ENCODE measurements around the gene MT1X. TPM values are rescaled to one million over a fixed set of nuclear protein-coding genes. Genes with fewer than 3 reads are reported as not detected.

MT1X gene
- polyA plus RNA-seq, 4 donors: 19.0 to 59.2 (median 30.2) TPM

Other genes with a start within 250 kb of the MT1X start
- 100 to 1,000 TPM; 116 to 146 (median 143) TPM for gene NUDT21, start 231.1 kb upstream of the MT1X start, polyA plus RNA-seq (ENCODE audit: insufficient read length in 4 of 4)
- 10 to 100 TPM; 36.8 to 42.5 (median 37.7) TPM for gene OGFOD1, start 230.9 kb upstream of the MT1X start, polyA plus RNA-seq (ENCODE audit: insufficient read length in 4 of 4)
- 100 to 1,000 TPM in 2 of 4 donors, 10 to 100 TPM in 2; 82.2 to 115 (median 104) TPM for gene BBS2, start 162.4 kb upstream of the MT1X start, polyA plus RNA-seq (ENCODE audit: insufficient read length in 4 of 4)
- gene MT4, start 117.4 kb upstream of the MT1X start, polyA plus RNA-seq (ENCODE audit: insufficient read length in 4 of 4): not detected
- gene MT3, start 92.9 kb upstream of the MT1X start, polyA plus RNA-seq (ENCODE audit: insufficient read length in 4 of 4): 1 to 10 TPM in 1 of 4 donors, under 1 TPM in 3; 0.43 to 1.3 (median 0.89) TPM
- gene MT2A, start 73.9 kb upstream of the MT1X start, polyA plus RNA-seq (ENCODE audit: insufficient read length in 4 of 4): 10 to 100 TPM; 22.4 to 38.0 (median 22.8) TPM
- gene MT1E, start 56.7 kb upstream of the MT1X start, polyA plus RNA-seq (ENCODE audit: insufficient read length in 4 of 4): 10 to 100 TPM; 21.8 to 53.3 (median 30.6) TPM
- under 1 TPM in 2 of 4 donors, not detected in 2; 0.17 to 0.25 TPM for gene MT1M, start 49.8 kb upstream of the MT1X start, polyA plus RNA-seq (ENCODE audit: insufficient read length in 4 of 4)
- under 1 TPM in 1 of 4 donors, not detected in 3; 0.38 TPM for gene MT1A, start 43.8 kb upstream of the MT1X start, polyA plus RNA-seq (ENCODE audit: insufficient read length in 4 of 4)
- 1 to 10 TPM in 1 of 4 donors, not detected in 3; 2.0 TPM for gene MT1B, start 30.6 kb upstream of the MT1X start, polyA plus RNA-seq (ENCODE audit: insufficient read length in 4 of 4)
- 10 to 100 TPM; 40.3 to 98.2 (median 60.7) TPM for gene MT1F, start 24.5 kb upstream of the MT1X start, polyA plus RNA-seq (ENCODE audit: insufficient read length in 4 of 4)
- gene MT1G, start 14.4 kb upstream of the MT1X start, polyA plus RNA-seq (ENCODE audit: insufficient read length in 4 of 4): 100 to 1,000 TPM in 1 of 4 donors, 10 to 100 TPM in 3; 16.8 to 231 (median 62.7) TPM
- gene MT1H, start 12.7 kb upstream of the MT1X start, polyA plus RNA-seq (ENCODE audit: insufficient read length in 4 of 4): 10 to 100 TPM in 3 of 4 donors, 1 to 10 TPM in 1; 2.5 to 76.0 (median 16.9) TPM
- 10 to 100 TPM; 71.2 to 81.7 (median 72.5) TPM for gene NUP93, start 47.7 kb downstream of the MT1X start, polyA plus RNA-seq (ENCODE audit: insufficient read length in 4 of 4)
- 10 to 100 TPM; 36.4 to 58.0 (median 44.9) TPM for gene SLC12A3, start 182.7 kb downstream of the MT1X start, polyA plus RNA-seq (ENCODE audit: insufficient read length in 4 of 4)
- gene HERPUD1, start 249.7 kb downstream of the MT1X start, polyA plus RNA-seq (ENCODE audit: insufficient read length in 4 of 4): 100 to 1,000 TPM; 116 to 134 (median 122) TPM